ENCODE data around the gene RPP14. TPM values are rescaled to one million over a fixed set of nuclear protein-coding genes. Genes with fewer than 3 reads are reported as not detected.

Gene RPP14
- total RNA-seq, 4 donors from 2014 or later: 5.9 to 8.6 (median 6.7) TPM

DNA sequence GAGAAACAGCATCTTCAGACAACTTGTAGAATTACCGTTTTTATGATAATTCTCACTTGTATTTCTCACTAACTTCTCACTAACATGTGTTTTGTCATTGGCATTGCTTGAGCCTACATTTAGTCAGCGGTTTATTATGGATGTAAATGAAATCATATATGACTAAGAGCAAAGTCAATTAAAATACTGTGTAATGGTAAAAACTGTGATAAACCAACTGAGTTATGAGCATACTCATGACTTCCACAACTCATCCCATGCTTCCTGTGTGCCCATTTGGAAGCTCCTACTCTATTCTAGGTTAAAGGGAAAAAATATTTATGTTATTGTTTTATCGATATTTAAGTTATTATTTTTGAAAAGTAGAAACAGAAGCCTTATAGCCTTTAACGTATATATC is 39.4 kb downstream of the RPP14 start:
- TF ChIP-seq, protein P1, sequence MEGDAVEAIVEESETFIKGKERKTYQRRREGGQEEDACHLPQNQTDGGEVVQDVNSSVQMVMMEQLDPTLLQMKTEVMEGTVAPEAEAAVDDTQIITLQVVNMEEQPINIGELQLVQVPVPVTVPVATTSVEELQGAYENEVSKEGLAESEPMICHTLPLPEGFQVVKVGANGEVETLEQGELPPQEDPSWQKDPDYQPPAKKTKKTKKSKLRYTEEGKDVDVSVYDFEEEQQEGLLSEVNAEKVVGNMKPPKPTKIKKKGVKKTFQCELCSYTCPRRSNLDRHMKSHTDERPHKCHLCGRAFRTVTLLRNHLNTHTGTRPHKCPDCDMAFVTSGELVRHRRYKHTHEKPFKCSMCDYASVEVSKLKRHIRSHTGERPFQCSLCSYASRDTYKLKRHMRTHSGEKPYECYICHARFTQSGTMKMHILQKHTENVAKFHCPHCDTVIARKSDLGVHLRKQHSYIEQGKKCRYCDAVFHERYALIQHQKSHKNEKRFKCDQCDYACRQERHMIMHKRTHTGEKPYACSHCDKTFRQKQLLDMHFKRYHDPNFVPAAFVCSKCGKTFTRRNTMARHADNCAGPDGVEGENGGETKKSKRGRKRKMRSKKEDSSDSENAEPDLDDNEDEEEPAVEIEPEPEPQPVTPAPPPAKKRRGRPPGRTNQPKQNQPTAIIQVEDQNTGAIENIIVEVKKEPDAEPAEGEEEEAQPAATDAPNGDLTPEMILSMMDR (IDR thresholded peaks at IDR 0.05; ENCODE audit: low read depth): no peak

DNA sequence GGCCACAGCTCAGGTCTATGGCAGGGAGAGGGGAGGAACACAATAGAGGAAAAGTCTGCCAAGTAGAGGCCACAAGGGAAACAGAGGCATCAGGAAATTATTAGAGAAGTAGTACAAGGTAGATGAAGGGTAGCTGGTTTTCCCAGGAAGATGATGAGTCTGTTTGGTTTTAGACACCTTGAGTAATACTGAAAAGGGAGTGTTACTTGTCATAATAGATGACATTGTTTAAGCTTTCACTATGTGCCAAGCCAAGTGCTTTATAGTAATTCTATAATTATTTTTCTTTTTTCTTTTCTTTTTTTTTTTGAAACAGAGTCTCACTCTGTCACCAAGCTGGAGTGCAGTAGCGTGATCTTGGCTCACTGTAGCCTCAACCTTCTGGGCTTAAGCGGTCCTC is 40.3 kb downstream of the RPP14 start:
- TF ChIP-seq, protein P1 (IDR thresholded peaks at IDR 0.05; ENCODE audit: low read depth): no peak

DNA sequence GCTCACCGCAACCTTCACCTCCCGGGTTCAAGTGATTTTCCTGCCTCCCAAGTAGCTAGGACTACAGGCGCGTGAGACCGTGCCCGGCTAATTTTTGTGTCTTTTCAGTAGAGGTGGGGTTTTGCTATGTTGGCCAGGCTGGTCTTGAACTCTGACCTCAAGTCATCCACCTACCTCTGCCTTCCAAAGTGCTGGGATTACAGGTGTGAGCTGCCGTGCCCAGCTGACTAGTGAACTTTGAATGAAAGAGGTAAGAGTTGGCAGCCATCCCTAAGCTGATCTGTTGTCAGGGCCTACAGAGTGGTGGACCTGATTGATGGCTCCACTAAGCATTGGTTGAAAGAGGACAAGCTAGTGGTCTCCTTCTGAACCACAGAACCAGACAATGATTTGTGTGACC is 41.9 kb downstream of the RPP14 start:
- TF ChIP-seq, protein P1 (IDR thresholded peaks at IDR 0.05; ENCODE audit: low read depth): no peak

DNA sequence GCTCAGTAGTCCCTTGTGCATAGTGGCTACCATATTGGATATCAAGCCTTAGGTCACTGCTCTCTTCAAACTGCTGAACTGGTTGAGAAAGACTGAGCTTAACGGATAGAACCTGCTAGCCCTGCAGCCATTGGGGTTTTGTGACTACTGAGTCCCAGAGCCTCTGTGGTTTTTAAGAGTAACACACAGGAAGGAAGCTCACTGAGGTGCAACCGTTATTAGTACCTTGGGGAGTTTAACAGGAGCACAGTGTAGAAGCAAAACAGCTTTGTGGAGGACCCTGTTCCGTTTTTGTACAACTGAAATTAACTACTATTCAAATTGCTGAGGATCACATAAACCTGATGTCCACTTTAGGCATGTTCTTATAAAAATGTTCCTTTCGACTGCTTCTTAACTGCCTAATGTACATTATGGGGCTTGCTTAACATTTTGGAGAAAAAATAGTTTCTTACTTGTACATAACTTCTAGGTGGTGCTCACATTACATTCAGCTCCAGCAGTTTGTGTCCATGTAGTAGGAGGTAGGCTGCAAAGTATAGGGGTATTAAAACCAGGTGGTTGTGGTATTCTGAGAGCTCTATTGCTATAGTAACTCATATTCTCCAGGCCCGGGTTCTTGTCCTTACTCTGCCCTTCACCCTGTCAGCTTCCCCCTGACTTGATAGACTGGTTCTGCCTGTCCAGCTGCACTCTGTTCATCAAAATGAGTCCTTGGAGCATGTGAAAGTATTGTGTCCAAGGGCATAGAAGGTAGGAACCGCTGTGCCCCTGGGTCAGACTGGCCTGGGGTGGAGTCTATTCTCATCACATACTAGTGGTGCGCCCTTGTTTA is 44.0 kb downstream of the RPP14 start:
- TF ChIP-seq, protein P1 (IDR thresholded peaks at IDR 0.05; ENCODE audit: low read depth): no peak

DNA sequence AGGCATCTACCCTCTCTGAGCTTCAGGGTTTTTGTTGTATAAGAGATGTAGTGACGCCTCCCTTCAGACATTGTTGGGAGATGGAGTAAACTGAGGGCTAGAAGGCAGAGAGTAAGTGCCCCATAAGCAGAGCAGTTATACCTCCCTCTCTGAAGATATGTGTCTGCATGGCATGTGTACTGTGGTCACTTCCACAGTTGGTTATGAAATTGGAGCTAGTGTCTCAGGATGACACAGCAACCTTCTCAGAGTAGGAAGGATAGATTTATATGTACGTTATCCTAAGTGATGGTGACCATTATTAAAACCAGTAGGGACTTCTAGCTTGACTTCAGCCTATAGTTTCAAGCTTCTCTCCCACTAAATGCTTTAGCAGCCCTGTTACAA is 44.6 kb downstream of the RPP14 start:
- TF ChIP-seq, protein P1 (IDR thresholded peaks at IDR 0.05; ENCODE audit: low read depth): no peak

DNA sequence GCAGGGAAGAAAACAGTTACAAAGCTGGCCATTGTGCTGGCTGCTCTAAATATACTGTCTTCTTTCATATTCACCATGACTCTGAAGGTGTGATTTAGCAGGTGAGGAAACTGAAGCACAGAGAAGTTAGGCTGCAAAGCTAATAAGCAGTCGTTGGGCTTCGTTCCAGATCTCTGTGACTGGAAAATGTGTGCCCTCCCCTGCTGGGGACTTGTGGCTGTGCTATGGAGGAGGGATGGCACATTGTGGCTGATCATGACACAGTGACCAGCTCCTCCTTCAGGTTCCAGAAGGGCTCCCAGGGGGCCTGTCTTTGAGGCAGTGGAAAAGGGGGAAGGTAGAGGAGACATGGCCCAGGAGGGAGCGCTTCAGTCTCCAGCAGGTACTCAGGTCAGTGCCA is 45.9 kb downstream of the RPP14 start:
- TF ChIP-seq, protein P1 (IDR thresholded peaks at IDR 0.05; ENCODE audit: low read depth): no peak

DNA sequence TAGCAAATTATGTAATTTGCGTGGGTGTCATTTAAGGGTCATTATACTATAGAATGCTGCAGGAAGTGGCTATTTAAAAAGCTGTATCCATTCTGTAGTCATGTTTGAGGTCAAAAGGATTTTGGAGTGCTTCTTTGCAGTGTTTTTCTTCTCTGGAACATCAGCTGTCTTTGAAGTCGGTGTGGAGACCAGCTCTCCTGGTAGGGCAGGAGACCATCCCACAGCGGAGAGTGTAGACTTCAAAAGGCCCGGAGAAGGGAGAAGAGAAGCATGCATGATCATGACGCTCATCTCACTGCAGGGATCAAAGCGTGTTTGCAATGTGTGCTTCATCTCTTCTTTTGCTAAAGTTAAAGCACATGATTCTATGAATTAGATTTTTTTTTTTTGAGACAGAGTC is 46.6 kb downstream of the RPP14 start:
- TF ChIP-seq, protein P1 (IDR thresholded peaks at IDR 0.05; ENCODE audit: low read depth): no peak

Measured in subcutaneous adipose tissue (tissue), 4 donors.